SU-DHL-6 (cell line): ENCODE data around the gene TMED10.

Experiments used
- H2AFZ ChIP-seq: fragments of 200-600 bp; sonication (generic); 2 replicates; pipeline ENCODE4 v1.6.1; 2014; ENCODE audit warnings: low read depth, mild to moderate bottlenecking, moderate library complexity, mixed read lengths, antibody characterized with exemption, low read length; ENCODE audit not compliant: severe bottlenecking
- H3F3A ChIP-seq: fragments of 200-600 bp; shearing (Covaris generic); 2 replicates; pipeline ENCODE4 v1.6.0; 2016; ENCODE audit warnings: antibody characterized with exemption, mild to moderate bottlenecking; ENCODE audit not compliant: insufficient read depth
- H3K27ac ChIP-seq: fragments of 200-600 bp; sonication (generic); 2 replicates; pipeline ENCODE4 v1.5.1; 2016; ENCODE audit warnings: low read depth, mild to moderate bottlenecking, low read length, moderate library complexity, mixed read lengths
- H3K27me3 ChIP-seq: fragments of 200-600 bp; sonication (generic), shearing (Covaris generic); 2 replicates; pipeline ENCODE4 v1.6.0; 2014; ENCODE audit warnings: mild to moderate bottlenecking, low read length
- H3K36me3 ChIP-seq: fragments of 200-600 bp; sonication (generic); 2 replicates; pipeline ENCODE4 v1.6.1; 2014; ENCODE audit warnings: mild to moderate bottlenecking, low read length, mixed read lengths
- H3K4me2 ChIP-seq: fragments of 300-600, 200-600 bp; shearing (Covaris generic), sonication (generic); 2 replicates; pipeline ENCODE4 v1.6.0; 2014; ENCODE audit warnings: low read length, low read depth, mild to moderate bottlenecking; ENCODE audit not compliant: poor library complexity, severe bottlenecking
- H3K4me3 ChIP-seq: fragments of 200-600 bp; sonication (generic); 2 replicates; pipeline ENCODE4 v1.5.1; 2014; ENCODE audit warnings: antibody characterized with exemption, low read length, mild to moderate bottlenecking, mixed read lengths; ENCODE audit not compliant: insufficient read depth, poor library complexity, severe bottlenecking
- H3K79me2 ChIP-seq: fragments of 200-600 bp; sonication (generic); 2 replicates; pipeline ENCODE4 v1.6.1; 2014; ENCODE audit warnings: mild to moderate bottlenecking, low read length, moderate library complexity; ENCODE audit not compliant: insufficient read depth
- H3K9ac ChIP-seq: fragments of 200-600 bp; sonication (generic); 2 replicates; pipeline ENCODE4 v1.7.0; 2014; ENCODE audit warnings: mild to moderate bottlenecking, low read length
- H3K9me2 ChIP-seq: fragments of 200-600 bp; sonication (generic); replicated peaks from 2 replicates; pipeline ENCODE4 v1.6.1; 2014; ENCODE audit warnings: low read length; ENCODE audit not compliant: insufficient read depth
- H3K9me3 ChIP-seq: fragments of 200-600 bp; sonication (generic); 2 replicates; pipeline ENCODE4 v1.6.1; 2014; ENCODE audit warnings: low read length, mixed read lengths; ENCODE audit not compliant: insufficient read depth
- H4K20me1 ChIP-seq: fragments of 200-600 bp; sonication (generic); 2 replicates; pipeline ENCODE4 v1.6.1; 2014; ENCODE audit warnings: low read depth, mild to moderate bottlenecking, antibody characterized with exemption, low read length, moderate library complexity, mixed read lengths
- EZH2phosphoT487 ChIP-seq: fragments of 200-600 bp; sonication (generic), shearing (Covaris generic); conservative IDR thresholded peaks from 2 replicates; pipeline ENCODE4 v1.6.1; 2018; ENCODE audit warnings: mild to moderate bottlenecking, antibody characterized with exemption, low read length, moderate library complexity, mixed read lengths
- TF ChIP-seq, protein P1 (sequence below): fragments of 200-600 bp; sonication (generic); IDR thresholded peaks from one replicate; pipeline ENCODE4 v1.5.1; 2017; ENCODE audit warnings: antibody characterized with exemption, mild to moderate bottlenecking, low read length, moderate library complexity; ENCODE audit not compliant: insufficient read depth, poor library complexity, severe bottlenecking

TMED10 gene

DNA sequence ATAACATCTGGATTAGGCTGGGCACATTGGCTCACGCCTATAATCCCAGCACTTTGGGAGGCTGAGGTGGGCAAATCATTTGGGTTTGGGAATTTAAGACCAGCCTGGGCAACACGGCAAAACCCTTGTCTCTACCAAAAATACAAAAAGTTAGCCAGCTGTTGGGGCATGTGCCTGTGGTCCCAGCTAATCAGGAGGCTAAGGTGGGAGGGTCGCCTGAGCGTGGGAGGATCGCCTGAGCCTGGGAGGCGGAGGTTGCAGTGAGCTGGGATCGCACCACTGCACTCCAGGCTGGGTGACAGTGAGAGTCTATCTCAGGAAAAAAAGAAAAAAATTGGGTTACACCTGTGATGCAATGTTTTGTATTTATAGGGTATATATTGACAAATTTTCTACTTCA, 54.9 kb downstream of the TMED10 start:
- no peak overlapping the region for H3K4me2 ChIP-seq
- no peaks in the 10 kb centered on the region for H4K20me1 ChIP-seq
- no peak overlapping the region for H2AFZ ChIP-seq
- H3K9me2 ChIP-seq, result no peaks in the 10 kb centered on the region
- H3F3A ChIP-seq, result peaks cover 8% of the 10 kb centered on the region
- no peak overlapping the region for H3K9ac ChIP-seq
- no peak overlapping the region for H3K27ac ChIP-seq
- H3K27me3 ChIP-seq, result no peaks in the 10 kb centered on the region
- H3K36me3 ChIP-seq, result peaks cover 17% of the 10 kb centered on the region; the same call in 1 of the 2 replicates
- peaks cover 11% of the 10 kb centered on the region for H3K79me2 ChIP-seq
- H3K9me3 ChIP-seq, result no peaks in the 10 kb centered on the region
- TF ChIP-seq EZH2phosphoT487, result no peak
- TF ChIP-seq, protein P1, sequence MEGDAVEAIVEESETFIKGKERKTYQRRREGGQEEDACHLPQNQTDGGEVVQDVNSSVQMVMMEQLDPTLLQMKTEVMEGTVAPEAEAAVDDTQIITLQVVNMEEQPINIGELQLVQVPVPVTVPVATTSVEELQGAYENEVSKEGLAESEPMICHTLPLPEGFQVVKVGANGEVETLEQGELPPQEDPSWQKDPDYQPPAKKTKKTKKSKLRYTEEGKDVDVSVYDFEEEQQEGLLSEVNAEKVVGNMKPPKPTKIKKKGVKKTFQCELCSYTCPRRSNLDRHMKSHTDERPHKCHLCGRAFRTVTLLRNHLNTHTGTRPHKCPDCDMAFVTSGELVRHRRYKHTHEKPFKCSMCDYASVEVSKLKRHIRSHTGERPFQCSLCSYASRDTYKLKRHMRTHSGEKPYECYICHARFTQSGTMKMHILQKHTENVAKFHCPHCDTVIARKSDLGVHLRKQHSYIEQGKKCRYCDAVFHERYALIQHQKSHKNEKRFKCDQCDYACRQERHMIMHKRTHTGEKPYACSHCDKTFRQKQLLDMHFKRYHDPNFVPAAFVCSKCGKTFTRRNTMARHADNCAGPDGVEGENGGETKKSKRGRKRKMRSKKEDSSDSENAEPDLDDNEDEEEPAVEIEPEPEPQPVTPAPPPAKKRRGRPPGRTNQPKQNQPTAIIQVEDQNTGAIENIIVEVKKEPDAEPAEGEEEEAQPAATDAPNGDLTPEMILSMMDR, result no peak
- no peak overlapping the region for H3K4me3 ChIP-seq

DNA sequence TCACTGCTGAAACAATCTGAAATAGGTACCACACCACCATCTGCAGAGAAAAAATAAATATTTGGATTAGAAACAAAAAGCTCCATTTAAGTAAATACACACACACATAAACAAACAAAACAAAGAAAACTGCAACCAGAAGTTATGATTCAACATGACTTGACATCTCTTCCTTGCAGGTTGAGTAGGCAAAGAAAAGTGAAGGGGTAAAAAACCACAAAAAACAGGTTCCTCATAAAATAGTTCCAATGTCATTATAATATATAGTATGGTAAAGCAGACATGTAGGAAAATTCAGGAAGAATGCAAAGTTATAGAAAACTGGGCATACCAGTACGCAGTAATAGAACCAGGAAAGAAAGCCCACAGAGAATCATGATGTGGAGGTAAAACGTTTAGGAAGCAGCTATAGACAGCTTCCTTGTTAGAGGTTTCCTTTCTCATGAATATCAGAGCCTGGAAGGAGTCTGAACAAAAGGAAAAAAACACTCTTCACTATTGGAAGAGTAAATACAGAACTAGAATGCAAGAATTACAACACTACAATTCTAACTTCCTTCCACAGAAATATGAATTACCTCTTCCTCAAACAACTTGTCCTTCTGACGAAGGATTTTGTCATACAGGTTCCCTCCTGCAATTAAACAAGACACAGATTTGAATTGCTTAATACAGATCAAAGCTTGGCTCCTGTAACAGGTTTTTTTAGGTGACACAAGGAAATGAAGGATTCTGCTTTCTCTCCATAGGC, 55.7 kb downstream of the TMED10 start:
- H3K27ac ChIP-seq, result no peak overlapping the region
- H3K36me3 ChIP-seq, result peaks cover 17% of the 10 kb centered on the region; the same call in 1 of the 2 replicates
- H3F3A ChIP-seq, result peaks cover 8% of the 10 kb centered on the region
- no peaks in the 10 kb centered on the region for H3K9me2 ChIP-seq
- H3K9me3 ChIP-seq, result no peaks in the 10 kb centered on the region
- TF ChIP-seq EZH2phosphoT487, result no peak
- TF ChIP-seq, protein P1, result no peak
- peaks cover 3% of the 10 kb centered on the region for H3K79me2 ChIP-seq
- no peak overlapping the region for H3K4me2 ChIP-seq
- H3K9ac ChIP-seq, result no peak overlapping the region
- no peaks in the 10 kb centered on the region for H4K20me1 ChIP-seq
- H3K27me3 ChIP-seq, result no peaks in the 10 kb centered on the region
- no peak overlapping the region for H3K4me3 ChIP-seq
- H2AFZ ChIP-seq, result no peak overlapping the region

DNA sequence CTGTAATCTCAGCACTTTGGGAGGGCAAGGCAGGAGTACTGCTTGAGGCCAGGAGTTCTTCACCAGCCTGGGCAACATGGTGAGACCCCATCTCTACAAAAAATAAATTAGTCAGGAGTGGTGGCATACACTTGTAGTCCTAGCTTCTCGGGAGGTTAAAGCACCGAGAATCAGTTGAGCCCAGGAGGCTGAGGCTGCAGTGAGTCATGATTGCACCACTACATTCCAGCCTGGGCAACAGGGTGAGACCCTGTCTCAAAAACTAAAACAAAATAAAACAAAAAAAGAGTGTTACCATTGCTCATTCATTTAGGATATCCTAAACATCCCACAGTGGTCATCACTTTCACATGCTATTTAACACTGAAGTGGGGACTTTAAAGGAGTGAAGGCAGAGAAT, 57.4 kb downstream of the TMED10 start:
- H3K4me2 ChIP-seq, result no peak overlapping the region
- H2AFZ ChIP-seq, result no peak overlapping the region
- H3K79me2 ChIP-seq, result no peaks in the 10 kb centered on the region
- no peak overlapping the region for H3K4me3 ChIP-seq
- H3K9me2 ChIP-seq, result no peaks in the 10 kb centered on the region
- H3K27ac ChIP-seq, result no peak overlapping the region
- H3K27me3 ChIP-seq, result no peaks in the 10 kb centered on the region
- no peaks in the 10 kb centered on the region for H4K20me1 ChIP-seq
- peaks cover 3% of the 10 kb centered on the region; the same call in 1 of the 2 replicates for H3F3A ChIP-seq
- peaks cover 23% of the 10 kb centered on the region; the same call in 1 of the 2 replicates for H3K36me3 ChIP-seq
- no peak overlapping the region for H3K9ac ChIP-seq
- no peaks in the 10 kb centered on the region for H3K9me3 ChIP-seq
- TF ChIP-seq EZH2phosphoT487, result no peak
- TF ChIP-seq, protein P1, result no peak
